Activated T-cell treated with anti-CD3 and anti-CD28 coated beads for 24 hours (primary cell): ENCODE data around the gene C3orf85.

Experiments
- DNase-seq: peaks from one replicate; pipeline ENCODE4 v3.0.0-alpha.2; 2020; ENCODE audit warnings: low read depth

The C3orf85 gene

GRCh38 chr3:109152320-109152719 lies 15.8 kb downstream of the C3orf85 start:
- no peak for DNase-seq

- no peak for DNase-seq
Measured at GRCh38 chr3:109154979-109155378, 18.5 kb downstream of the C3orf85 start.

- no peak for DNase-seq
Measured at GRCh38 chr3:109155828-109156227, 19.3 kb downstream of the C3orf85 start.

GRCh38 chr3:109161487-109162123 lies 25.1 kb downstream of the C3orf85 start:
- DNase-seq, result no peak

GRCh38 chr3:109165905-109166304 lies 29.4 kb downstream of the C3orf85 start:
- no peak for DNase-seq

- no peak for DNase-seq
Measured at GRCh38 chr3:109171479-109171878, 35.0 kb downstream of the C3orf85 start.

GRCh38 chr3:109175411-109175810 lies 38.9 kb downstream of the C3orf85 start:
- no peak for DNase-seq

- no peak for DNase-seq
Measured at GRCh38 chr3:109176726-109177125, 40.2 kb downstream of the C3orf85 start.

GRCh38 chr3:109177908-109178307 lies 41.4 kb downstream of the C3orf85 start:
- DNase-seq, result no peak

- no peak for DNase-seq
Measured at GRCh38 chr3:109178708-109179107, 42.2 kb downstream of the C3orf85 start.

- DNase-seq, result no peak
Measured at GRCh38 chr3:109184726-109185125, 48.2 kb downstream of the C3orf85 start.

- DNase-seq, result no peak
Measured at GRCh38 chr3:109187390-109187789, 50.9 kb downstream of the C3orf85 start.

GRCh38 chr3:109188741-109189140 lies 52.2 kb downstream of the C3orf85 start:
- DNase-seq, result no peak

- no peak for DNase-seq
Measured at GRCh38 chr3:109191421-109191820, 54.9 kb downstream of the C3orf85 start.

GRCh38 chr3:109195815-109196214 lies 59.3 kb downstream of the C3orf85 start:
- no peak for DNase-seq
